OCI-LY3 (cell line): ENCODE data around the gene EHD2.

ENCODE experiments used
- CTCF ChIP-seq: fragments of 200-600, 300-600 bp; sonication (generic); IDR thresholded peaks from 2 replicates; pipeline ENCODE4 v1.5.1; 2014; ENCODE audit warnings: antibody characterized with exemption, low read length, low read depth
- EZH2phosphoT487 ChIP-seq: fragments of 200-600 bp; shearing (Covaris generic); IDR thresholded peaks from 2 replicates; pipeline ENCODE4 v1.6.1; 2018; ENCODE audit warnings: antibody characterized with exemption, mixed run types, low read depth

DNA sequence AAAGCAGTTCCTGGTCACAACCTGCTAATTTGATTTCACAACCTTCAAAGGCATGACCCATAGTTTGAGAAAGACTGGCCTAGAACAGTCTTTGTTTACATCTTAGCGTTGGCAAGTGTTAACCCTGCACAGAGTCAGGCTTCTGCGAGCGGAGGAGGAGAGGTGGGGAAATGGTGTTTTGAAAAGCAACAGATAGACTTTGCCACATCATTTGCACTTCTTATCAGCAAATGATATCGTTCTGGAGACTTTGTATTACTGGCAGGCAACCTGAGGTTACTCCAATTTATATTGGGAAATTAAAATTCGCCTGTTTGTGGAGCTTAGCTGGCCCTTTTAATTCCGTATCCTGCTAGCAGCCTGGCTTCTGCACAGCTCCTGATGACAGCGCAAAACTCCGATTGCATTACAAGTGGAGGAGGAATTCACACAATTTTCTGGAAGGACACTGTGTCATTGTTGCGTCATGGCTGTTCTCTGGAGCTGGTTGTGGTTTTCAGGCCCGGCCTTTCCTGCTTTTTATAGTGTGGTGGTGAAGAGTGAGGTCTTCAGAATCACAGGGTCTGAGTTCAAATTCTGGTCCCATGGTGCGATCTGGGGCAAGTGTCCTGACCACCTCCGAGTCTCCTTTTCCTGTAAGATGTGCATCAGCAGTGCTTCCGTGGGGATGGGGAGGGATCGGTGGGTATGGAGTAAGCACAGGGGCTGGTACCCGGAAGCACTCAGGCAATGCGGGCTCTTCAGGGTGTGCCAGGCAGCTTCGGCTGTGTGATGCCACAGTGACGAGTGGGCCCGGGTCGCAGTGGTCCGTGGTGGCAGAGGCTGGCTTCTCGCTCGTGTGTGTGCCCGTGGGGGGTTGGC, 49.1 kb upstream of the EHD2 start:
- TF ChIP-seq EZH2phosphoT487 (no peak), CTCF (no peak)
